HG03558 (cell line): ENCODE data around the gene PDE11A.

Source experiments
- ATAC-seq: cut with Tn5 transposase; IDR thresholded peaks from one replicate; pipeline ENCODE4 v1.9.1; 2021; ENCODE audit warnings: moderate number of reproducible peaks; ENCODE audit not compliant: unreplicated experiment; ENCODE audit errors: extremely low read depth

Gene PDE11A

GRCh38 chr2:177711483-177712265 is 360.9 kb downstream of the PDE11A start:
- ATAC-seq: no peak

DNA sequence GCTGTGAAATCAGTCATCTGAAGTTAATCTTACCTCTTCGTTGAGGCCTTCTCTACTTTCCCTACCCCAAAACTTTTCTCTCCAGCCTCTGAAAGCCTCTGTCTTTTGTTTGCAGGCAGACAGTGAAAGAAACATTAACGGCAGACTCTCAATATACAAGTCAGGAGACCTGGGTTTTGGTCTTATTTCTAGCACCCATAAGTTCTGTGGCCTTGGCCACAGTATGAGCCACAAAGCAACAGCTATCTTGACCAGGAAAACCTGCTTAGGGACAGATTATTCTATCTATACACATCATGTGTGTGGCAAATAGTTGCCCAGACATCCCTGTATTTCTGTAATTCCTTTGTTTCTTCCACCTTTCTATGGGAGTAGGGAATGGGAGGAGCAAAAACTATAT is 361.7 kb downstream of the PDE11A start:
- ATAC-seq: no peak

- no peak for ATAC-seq
These were observed 362.6 kb downstream of the PDE11A start for GRCh38 chr2:177709986-177710401.

- ATAC-seq: no peak
These were observed 363.7 kb downstream of the PDE11A start for GRCh38 chr2:177708660-177709444.

DNA sequence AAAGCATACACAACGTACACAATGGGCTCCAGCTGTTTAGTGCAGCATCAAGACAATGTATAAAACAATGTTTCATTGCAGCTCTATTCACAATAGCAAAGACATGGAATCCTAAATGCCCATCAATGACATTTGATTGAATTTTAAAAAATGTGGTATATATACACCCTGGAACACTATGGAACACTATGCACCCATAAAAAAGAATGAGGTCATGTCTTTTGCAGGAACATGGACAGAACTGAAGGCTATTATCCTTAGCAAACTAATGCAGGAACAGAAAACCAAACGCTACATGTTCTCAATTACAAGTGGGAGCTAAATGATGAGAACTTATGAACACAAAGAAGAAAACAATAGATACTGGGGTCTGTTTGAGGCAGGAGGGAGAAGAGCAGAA is 364.5 kb downstream of the PDE11A start:
- no peak for ATAC-seq

DNA sequence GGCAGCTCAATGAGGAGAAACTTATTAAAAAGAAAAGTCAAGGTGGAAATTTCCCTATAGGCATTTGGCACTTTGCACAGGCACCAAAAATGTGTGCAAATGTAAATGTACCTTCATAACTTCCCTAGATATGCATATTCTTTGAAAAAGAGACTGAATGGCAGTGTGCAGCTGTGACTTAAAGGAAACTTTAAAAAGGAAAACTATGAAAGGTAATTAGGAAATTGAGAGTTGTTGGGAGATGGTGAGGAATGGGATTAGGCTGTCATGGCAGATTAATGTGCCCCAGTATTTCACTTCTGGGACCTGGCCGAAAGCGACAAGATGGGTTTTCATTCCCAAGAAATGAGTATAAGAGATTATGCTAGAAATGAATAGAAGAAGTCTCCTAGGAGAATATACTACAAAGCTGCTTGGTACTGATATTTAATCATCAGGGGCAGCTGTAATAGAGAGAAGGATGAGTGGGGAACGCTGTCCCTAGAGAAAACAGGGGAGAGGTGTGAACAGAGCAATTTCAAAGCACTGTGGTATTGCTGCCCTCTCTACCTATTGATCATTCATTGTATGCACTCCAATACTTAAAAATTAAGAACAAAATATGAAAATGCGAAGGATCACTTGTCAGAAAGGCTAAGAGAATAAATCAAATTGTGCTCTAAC is 366.9 kb downstream of the PDE11A start:
- no peak for ATAC-seq

- no peak for ATAC-seq
These were observed 369.4 kb downstream of the PDE11A start for GRCh38 chr2:177703159-177703558.

DNA sequence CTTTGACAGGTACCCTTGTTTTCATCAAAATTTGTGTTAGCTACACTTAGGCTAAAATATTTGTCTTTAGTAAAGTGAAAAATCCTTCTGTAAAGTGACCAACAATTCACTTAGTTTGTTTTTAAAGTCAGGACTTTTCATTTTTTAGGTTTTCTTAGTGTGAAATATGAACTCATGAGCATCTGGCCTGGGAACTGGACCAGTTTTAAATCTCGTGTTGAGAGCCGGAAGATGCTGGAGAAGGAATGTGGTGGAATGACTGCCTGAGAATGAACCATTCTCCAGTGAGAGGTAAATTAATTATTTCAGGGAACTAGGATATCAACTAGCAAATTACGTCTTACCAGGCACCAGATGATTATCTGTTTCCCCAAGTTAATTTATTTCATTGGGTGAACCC is 374.3 kb downstream of the PDE11A start:
- ATAC-seq: no peak

GRCh38 chr2:177694348-177694747 is 378.2 kb downstream of the PDE11A start:
- ATAC-seq: no peak

DNA sequence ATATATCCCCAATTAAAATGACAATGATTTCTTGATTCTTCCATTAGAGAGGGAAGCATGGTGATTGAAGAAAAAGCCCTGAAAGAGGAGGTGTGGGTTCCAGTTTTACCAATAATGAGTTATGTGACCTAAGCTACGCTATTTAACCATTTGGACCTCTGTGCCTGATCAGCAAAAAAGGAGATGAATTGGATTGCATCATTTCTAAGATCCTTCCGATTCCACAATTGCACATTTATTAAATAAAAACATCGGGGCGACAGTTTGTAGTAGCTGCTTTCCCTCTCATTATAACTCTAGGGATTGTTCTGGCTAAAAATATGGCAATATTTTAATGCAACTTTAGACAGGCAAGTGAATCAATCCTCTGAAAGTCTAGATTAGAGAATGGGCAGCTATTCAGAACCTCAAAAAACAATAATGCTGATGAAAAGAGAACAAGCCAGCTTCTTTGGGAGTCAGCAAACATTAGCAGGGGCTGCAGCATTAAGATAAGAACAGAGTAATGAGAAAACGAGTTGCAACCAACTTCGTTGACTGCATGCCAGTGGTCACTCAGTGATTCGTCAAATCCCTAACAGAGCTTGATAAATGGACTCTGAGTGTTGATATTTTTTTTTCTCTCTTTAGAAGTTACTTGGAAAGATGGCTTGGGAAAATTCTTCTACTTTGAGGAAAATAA is 378.8 kb downstream of the PDE11A start:
- ATAC-seq: no peak

DNA sequence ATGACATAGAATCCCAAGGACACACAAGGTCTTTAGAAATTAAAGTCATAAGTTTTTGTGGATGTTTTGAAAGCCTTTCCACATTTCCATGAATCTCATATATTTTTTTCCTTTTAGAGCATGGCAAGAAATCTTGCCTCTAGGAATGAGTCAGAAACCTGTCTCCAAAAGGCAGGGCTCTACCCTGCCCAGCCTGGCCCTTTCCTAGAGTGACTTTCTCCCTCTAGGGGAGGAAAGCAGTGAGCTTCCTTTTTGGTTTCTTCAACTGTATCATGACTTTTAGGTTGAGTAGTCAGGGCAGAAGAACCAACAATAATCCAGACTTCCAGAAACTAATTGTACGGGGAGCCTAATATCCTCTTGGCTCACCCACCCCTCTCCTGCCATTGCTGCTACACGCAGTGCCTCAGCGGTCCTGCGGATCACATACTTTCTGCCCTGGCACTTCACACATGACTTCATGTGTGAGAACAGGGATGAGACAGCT is 379.8 kb downstream of the PDE11A start:
- no peak for ATAC-seq

- no peak for ATAC-seq
These were observed 380.4 kb downstream of the PDE11A start for GRCh38 chr2:177692042-177692782.

DNA sequence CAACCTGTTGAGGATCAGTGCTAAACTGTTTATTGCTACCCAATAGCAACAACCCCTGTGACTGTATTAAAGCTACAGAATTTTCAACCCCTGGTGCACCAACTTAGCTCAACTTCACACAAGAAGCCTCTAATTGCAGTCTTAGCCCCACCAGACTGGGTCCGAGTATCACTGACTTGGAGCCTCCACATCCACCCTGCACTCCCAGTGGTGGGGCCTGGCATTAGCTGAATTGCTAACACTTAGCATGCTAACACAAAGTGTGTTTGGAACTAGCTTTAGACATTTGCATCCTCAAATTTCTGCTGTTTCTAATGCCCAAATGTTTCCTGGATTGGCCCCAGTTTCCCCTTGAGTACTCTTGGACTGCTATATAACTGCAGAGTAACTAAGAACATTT is 381.4 kb downstream of the PDE11A start:
- no peak for ATAC-seq

- ATAC-seq: no peak
These were observed 383.0 kb downstream of the PDE11A start for GRCh38 chr2:177689623-177690022.

- no peak for ATAC-seq
These were observed 383.7 kb downstream of the PDE11A start for GRCh38 chr2:177688844-177689243.

DNA sequence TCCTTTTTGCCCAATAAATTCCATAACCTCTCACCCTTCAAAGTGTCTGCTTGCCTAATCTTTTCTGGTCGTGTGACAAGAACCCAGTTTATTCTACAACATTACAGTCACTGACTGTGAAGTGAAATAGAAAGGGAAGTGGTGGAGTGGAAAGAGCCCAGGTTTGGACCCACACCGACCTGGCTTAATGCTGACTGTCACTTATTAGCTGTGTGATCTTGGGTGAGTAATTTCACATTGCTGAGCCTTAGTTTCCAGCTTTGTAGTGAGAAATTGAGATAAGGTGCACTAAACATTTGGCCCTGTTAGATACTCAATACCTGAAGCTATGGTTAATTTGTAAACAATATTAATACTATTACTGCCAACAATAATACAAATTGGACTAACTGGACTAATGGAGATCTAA is 388.9 kb downstream of the PDE11A start:
- ATAC-seq: no peak

DNA sequence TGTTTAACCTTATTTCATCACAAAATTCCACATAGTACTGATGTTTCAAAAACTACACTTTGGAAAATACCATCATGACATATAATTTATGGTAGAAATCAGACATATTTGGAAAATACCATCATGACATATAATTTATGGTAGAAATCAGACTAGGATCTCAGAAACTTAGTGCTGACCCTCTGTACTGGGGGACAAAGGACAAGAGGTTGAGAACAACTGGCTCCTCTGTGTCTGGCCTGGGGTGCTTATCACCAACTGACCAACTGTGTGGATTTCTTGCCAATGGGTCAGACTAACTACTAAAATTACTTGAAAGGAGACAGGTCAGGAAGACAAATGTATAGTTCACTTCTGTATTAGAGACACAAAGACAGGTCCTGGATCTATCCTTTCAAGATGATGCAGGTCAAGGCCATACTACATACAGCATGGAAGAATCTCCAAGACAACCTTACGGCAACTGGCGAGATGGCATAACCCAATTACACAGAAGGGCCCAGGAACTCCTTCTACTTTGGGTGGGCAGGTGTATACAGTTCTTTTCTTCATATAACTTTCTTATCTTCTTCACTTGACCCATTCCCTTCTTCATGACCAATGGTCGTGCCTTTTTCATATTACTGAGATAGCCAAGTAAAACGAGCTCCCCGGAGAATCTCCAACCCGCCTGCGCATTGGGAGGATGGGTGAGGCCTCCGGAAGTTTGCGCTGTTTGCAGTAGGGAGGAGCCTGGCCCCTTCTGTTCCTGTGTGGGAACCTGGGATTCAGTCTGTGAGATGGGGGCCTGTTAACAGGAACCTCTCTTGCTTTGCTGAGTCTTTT is 389.5 kb downstream of the PDE11A start:
- no peak for ATAC-seq

DNA sequence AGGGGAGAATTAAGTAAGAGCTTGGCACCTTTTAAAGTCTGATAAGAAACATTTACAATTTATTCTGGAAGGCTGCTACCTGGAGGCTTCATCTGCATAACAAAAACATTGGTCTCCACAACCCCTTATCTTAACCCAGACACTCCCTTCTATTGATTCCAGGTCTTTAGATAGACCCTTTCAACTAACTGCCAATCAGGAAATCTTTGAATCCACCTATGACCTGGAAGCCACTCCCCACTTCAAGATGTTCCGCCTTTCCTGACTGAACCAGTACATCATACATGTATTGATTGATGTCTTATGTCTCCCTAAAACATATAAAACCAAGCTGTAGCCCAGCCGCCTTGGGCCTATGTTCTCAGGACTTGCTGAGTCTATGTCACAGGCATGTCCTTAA is 390.6 kb downstream of the PDE11A start:
- no peak for ATAC-seq
